Neutrophil (primary cell): ENCODE results near the gene FLOT1.
A peak's percentile ranks its signal among the peaks of the same experiment; 100 is the strongest.
"Not testable (repeated sequence)": the region's sequence is repeated elsewhere in the genome, so short reads cannot be mapped to it uniquely, and the experiment has no call there.

Experiments used
- H3K27ac ChIP-seq: fragments of 200-600 bp; sonication (generic); 2 replicates; pipeline ENCODE4 v1.5.1; 2016; ENCODE audit warnings: mild to moderate bottlenecking, moderate library complexity
- H3K27me3 ChIP-seq: fragments of 200-600 bp; sonication (generic); 2 replicates; pipeline ENCODE4 v1.6.0; 2016; ENCODE audit warnings: mild to moderate bottlenecking
- H3K36me3 ChIP-seq: fragments of 200-600 bp; sonication (generic); 2 replicates; pipeline ENCODE4 v1.5.1; 2017
- H3K4me1 ChIP-seq, 2 experiments: fragments of 200-600 bp in 1 of 2; sonication (generic) in 1 of 2; 1 replicate in 1 of 2; 2 replicates in 1 of 2; pipeline versions ENCODE4 v1.5.1 to v1.6.1; 2013 to 2016; ENCODE audit warnings: low read depth in 1 of 2, low read length in 1 of 2, mild to moderate bottlenecking in 1 of 2, moderate library complexity in 1 of 2; ENCODE audit not compliant: control insufficient read depth in 1 of 2, insufficient read depth in 1 of 2
- H3K4me3 ChIP-seq, 2 experiments: fragments of 200-600 bp in 1 of 2; sonication (generic) in 1 of 2; 1 replicate in 1 of 2; 2 replicates in 1 of 2; pipeline ENCODE4 v1.5.1; 2013 to 2016; ENCODE audit warnings: low read depth in 1 of 2, low read length in 1 of 2, mild to moderate bottlenecking in 1 of 2, moderate library complexity in 1 of 2
- H3K9me3 ChIP-seq: fragments of 200-600 bp; sonication (generic); 2 replicates; pipeline ENCODE4 v1.5.1; 2016
- TF ChIP-seq, protein P1 (sequence below): fragments of 200-600 bp; sonication (generic); IDR thresholded peaks from 2 replicates; pipeline ENCODE4 v1.5.1; 2016; ENCODE audit warnings: antibody characterized with exemption

FLOT1 gene

DNA sequence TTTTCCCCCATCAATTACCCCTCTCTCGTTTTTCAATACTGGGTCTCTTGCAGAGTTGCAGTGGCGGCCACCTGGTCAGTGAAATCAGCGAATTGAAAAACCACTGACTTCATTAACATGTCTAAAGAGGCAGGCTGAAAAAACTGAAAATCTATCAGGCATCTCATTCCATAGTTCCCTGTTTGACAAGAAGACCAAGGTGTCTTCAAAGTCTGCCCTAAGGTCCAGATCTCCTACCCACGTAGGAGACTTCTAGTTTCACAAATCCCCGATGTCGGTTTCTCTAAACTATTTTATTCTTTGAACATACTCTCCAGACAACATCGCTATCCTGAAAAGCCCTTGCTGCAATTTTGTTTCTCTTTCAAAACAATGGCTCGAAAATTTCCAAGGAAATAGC, 23.1 kb downstream of the FLOT1 start:
- Histone ChIP-seq H3K4me1 (peaks cover 56 to 57% of the 10 kb centered on the region in 2 experiments), H3K4me3 (peak overlapping the region; percentile 88 to 92), H3K27ac (peak overlapping the region; percentile 97), H3K36me3 (peaks cover 21% of the 10 kb centered on the region), H3K9me3 (no peaks in the 10 kb centered on the region), H3K27me3 (no peaks in the 10 kb centered on the region)
- TF ChIP-seq, protein P1, sequence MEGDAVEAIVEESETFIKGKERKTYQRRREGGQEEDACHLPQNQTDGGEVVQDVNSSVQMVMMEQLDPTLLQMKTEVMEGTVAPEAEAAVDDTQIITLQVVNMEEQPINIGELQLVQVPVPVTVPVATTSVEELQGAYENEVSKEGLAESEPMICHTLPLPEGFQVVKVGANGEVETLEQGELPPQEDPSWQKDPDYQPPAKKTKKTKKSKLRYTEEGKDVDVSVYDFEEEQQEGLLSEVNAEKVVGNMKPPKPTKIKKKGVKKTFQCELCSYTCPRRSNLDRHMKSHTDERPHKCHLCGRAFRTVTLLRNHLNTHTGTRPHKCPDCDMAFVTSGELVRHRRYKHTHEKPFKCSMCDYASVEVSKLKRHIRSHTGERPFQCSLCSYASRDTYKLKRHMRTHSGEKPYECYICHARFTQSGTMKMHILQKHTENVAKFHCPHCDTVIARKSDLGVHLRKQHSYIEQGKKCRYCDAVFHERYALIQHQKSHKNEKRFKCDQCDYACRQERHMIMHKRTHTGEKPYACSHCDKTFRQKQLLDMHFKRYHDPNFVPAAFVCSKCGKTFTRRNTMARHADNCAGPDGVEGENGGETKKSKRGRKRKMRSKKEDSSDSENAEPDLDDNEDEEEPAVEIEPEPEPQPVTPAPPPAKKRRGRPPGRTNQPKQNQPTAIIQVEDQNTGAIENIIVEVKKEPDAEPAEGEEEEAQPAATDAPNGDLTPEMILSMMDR = no peak

DNA sequence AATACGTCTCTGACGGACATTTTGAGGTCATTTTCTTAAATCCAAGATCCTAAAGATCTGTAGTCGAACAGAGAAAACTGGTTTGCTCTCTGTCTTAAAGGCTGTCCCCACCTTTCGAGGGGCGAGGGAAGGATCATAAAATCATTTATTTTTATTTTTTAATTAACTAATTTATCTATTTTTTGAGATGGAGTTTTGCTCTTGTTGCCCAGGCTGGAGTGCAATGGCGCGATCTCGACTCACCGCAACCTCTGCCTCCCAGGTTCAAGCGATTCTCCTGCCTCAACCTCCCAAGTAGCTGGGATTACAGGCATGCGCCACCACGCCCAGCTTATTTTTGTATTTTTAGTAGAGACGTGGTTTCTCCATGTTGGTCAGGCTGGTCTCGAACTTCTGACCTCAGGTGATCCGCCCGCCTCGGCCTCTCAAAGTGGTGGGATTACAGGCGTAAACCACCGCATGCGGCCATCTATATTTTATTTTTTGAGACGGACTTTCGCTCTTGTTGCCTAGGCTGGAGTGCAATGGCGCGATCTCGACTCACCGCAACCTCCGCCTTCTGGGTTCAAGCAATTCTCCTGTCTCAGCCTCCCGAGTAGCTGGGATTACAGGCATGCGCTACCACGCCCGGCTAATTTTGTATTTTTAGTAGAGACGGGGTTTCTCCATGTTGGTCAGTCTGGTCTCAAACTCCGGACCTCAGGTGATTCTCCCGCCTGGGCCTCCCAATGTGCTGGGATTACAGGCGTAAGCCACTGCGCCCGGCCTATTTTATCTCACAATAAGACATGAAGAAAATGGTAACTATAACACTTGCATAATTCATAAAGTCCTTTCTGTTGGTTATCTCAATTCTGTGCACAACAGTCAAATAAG, 24.4 kb downstream of the FLOT1 start:
- not testable (repeated sequence) for H3K9me3 ChIP-seq, H3K36me3 ChIP-seq, H3K27me3 ChIP-seq
- Histone ChIP-seq H3K4me1 (peaks cover 56 to 57% of the 10 kb centered on the region in 2 experiments), H3K27ac (peak overlapping the region; percentile 97), H3K4me3 (peak overlapping the region; percentile 69 to 73)

DNA sequence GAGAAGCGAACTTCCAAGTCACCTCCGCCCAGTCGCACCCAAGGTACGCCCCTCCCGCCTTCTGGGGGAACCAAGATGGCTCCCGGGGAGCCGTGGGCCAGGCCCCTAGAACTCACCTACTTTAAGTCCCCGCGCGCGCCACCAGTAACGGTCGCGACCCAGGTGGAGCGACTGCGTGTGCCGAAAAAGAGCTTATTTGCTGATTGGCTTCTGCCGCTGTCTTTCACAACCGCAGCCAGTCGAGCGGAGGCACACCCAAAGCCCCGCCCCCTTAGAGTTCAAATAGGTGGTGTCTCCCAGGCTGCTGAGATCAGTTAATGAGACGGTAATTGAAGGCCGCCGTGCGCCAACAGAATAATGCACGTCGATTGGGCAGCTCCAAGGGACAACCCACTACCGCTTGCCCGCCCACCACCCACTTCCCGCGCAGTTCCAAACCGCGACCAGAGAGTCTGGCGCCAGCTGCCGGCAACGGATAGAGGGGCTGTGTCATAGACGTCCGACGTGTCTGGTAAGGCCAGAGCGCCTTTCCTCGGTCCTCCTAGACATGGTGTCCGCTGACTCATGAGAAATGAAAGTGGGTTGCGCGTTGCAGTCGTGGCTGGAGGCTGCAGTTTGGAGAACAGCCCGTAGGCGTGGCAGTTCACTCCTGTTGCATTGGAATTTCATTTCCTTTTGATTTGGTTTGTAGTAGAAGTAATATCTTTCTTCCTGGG, 25.2 kb downstream of the FLOT1 start, which contains the start of gene MDC1:
Gene MDC1, minus strand, starts transcription at position 153 of the 716 bp plus-strand sequence. CDS start 2,106 bp downstream, outside the sequence.
- H3K9me3 ChIP-seq = no peaks in the 10 kb centered on the region
- H3K27ac ChIP-seq = peak within 1 kb of the TSS; percentile 97
- peak within 1 kb of the TSS; percentile 69 to 73 for H3K4me3 ChIP-seq
- peaks cover 49% of the 10 kb centered on the region in 2 experiments for H3K4me1 ChIP-seq
- H3K36me3 ChIP-seq = peaks cover under 1% of the 10 kb centered on the region
- H3K27me3 ChIP-seq = no peaks in the 10 kb centered on the region
- TF ChIP-seq, protein P1 = peak; percentile 98

DNA sequence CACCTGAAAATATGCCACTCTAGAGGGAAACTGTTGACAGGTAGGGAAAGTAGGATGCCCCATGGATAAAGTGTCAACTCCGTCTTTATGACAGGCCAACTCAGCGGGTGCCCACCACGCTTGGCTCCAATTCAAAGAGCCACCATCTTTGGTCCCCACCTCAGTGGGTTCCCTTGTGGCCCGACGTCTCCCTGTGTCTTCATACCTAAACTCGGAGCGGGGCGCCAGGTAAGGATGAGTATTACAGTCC, 25.7 kb downstream of the FLOT1 start:
- Histone ChIP-seq H3K9me3 (no peaks in the 10 kb centered on the region), H3K27me3 (no peaks in the 10 kb centered on the region), H3K4me1 (peaks cover 44% of the 10 kb centered on the region in 2 experiments), H3K36me3 (no peaks in the 10 kb centered on the region), H3K27ac (peak overlapping the region; percentile 97), H3K4me3 (peak overlapping the region; percentile 69 to 73)
- TF ChIP-seq, protein P1 = no peak

DNA sequence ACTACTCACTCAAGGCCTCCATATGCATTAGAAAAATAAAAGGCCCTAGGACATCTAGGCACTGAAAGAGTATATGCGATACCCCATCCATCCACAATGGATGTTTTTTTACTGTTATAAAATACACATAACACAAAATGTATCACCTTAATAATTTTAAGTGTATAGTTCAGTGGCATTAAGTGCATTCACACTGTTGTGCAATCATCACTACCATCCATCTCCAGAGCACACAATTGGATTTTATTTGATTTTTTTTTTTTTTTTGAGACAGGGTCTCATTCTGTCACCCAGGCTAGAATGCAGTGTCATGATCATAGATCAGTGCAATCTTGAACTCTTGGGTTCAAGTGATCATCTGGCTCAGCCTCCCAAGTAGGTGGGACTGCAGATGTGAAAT, 28.2 kb downstream of the FLOT1 start:
- TF ChIP-seq, protein P1 = no peak
- Histone ChIP-seq H3K36me3 (no peaks in the 10 kb centered on the region), H3K27ac (no peak overlapping the region), H3K27me3 (no peaks in the 10 kb centered on the region), H3K4me3 (no peak overlapping the region), H3K4me1 (peaks cover 26 to 27% of the 10 kb centered on the region in 2 experiments), H3K9me3 (no peaks in the 10 kb centered on the region)

DNA sequence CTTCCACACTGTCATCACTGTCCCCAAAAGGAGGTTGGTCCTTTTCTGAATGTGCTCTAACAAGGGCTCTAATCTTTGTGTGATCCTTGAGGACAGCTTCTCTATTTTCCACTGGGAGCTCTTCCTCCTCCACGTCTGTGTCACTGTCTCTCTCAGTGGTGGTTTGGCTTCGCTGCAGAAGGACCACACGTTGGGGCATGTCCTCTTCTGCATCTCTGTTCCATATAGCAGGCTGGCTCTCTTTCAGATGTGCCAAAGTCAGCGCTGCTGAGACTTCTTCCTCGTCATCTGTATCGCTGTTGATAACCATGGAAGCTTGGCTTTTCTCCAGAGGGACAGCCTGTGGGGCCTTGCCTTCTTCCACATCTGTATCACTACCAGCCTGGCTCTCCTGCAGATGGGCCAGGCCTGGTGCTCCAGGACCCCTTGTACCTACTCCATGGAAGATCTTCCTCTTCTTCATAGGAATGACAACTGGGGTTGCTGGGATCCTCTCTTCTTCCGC, 30.0 kb downstream of the FLOT1 start:
- H3K4me3 ChIP-seq = no peak overlapping the region
- no peaks in the 10 kb centered on the region for H3K9me3 ChIP-seq
- no peaks in the 10 kb centered on the region for H3K36me3 ChIP-seq
- no peak overlapping the region for H3K27ac ChIP-seq
- peaks cover 8 to 9% of the 10 kb centered on the region in 2 experiments for H3K4me1 ChIP-seq
- TF ChIP-seq, protein P1 = no peak
- H3K27me3 ChIP-seq = no peaks in the 10 kb centered on the region
